GM04504 (cell line): ENCODE measurements around the gene LRBA.

ENCODE experiments used
- DNase-seq: peaks from one replicate; pipeline ENCODE4 v3.0.0-alpha.2; 2012; ENCODE audit warnings: low read depth

Gene LRBA

DNA sequence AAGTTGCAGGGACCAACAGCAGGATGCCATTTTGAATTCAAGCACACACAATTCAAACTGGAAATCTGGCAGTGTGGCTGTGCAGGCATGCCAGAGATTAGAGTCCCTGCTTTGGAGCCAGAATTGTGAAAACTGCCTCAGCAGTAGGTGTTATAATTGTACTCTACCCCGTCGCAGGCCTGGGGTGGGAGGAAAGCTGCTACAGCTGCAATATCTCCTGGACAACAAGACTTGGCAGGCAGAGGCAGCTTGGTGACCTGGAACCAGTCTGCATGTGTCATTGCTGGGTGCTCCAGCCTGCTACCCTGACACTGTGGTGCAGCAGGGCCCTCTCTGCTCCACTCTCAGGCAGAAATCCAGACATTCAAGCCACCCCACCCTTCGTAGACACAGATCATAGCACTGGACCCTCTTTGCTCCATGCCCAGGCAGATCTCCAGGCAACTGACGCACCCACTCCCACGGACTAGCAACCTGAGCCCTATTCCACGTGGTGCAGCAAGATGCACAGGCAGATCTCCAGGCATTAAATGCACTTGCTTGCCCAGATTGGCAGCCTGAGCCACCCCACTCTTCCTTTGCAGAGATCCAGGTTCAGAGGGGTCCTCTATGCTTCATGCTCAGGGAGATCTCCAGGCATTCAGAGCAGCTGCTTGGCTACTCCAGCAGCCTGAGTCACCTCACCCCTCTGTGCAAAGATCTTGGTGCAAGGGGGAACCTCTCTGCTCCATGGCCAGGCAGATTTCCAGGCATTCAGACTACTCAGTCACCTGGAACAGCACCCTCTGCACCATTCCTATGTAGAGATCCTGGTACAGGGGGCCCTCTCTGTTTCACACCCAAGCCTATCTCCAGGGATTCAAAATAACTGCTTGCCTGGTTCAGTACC is 140.5 kb downstream of the LRBA start:
- DNase-seq, result no peak

DNA sequence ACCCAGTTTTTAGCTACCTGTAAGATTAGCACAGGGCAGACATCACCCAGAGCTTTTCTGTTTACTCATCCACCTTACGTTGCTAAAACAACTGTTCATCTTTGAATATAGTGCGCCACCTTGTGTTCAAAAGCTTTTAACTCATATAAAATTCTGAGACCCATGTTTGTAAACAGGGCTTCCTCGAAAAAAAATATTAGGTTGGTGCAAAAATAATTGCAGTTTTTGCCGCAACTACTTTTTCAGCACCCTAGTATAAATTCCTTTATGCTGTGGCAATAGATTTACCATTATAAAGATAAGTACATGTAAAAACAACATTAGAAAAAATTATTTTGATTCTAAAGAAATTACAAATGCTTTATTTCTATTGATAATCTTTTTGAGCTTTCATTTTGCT is 147.9 kb downstream of the LRBA start:
- peak; percentile 50 for DNase-seq

DNA sequence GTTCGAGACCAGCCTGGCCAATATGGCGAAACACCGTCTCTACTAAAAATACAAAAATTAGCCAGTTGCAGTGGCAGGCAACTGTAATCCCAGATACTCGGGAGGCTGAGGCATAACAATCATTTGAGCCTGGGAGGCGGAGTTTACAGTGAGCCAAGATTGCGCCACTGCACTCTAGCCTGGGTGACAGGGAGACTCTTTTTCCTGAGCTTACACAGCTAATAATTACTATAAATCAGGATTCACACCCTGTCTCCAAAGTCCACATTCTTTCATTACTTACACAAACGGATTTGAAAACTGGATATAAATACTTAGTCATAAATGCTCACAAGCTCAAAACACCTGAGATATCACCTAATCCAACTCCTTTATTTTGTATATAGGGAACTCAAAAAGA is 151.6 kb downstream of the LRBA start:
- DNase-seq, result no peak

DNA sequence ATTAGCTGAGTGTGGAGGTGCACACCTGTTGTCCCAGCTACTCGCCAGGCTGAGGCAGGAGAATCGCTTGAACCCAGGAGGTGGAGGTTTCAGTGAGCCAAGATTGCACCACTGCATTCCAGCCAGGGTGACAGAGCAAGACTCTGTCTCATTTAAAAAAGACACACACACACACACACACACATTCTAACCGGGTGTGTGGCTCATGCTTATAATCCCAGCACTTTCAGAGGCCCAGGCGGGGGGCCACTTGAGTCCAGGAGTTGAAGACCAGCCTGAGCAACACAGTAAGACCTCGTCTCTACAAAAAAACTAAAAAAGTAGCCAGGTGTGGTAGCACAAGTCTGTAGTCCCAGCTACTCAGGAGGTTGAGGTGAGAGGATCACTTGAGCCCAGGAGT is 152.3 kb downstream of the LRBA start:
- no peak for DNase-seq

DNA sequence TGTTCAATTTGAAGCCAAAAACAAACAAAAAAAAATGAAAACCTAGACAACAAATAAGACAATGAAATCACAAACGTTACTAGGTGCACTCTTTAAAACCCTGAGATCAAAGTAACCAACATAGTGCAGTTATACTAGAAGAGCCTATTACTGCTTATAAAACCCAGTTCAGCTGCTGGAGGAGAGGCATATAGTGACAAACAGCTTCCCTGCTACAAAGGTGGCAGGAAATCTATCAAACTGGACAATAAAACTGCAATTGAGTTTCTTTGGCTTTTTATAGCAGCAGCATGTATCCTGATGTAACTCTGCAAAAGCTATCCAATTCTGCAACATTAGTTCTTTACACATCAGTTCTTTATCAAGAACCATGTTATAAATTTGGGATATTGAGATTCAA is 155.6 kb downstream of the LRBA start:
- DNase-seq, result no peak

DNA sequence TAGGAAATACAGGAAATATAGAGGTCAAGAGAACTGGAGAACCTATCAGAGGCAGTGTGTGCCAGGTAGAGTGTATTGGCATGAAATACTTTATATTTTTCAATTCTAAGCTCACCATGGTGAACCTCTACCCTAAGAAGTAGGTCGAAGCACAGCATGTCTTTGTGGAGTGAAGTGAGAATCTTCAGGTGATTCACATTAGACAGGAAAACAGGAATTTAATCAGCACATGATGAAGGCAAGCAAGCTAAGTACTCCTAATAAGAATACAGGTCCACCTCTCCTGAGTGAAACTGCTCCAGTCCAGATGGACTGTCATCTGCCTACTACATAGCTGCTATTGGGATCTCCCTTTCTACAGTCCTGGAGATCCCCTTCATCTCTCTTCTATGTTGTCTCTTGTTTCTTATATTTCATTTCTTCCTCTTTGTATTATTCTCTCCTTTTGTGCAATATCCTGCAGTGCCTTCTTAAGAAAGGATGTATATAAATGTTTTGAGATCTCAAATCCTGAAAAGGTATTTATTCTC is 159.0 kb downstream of the LRBA start:
- DNase-seq, result no peak

DNA sequence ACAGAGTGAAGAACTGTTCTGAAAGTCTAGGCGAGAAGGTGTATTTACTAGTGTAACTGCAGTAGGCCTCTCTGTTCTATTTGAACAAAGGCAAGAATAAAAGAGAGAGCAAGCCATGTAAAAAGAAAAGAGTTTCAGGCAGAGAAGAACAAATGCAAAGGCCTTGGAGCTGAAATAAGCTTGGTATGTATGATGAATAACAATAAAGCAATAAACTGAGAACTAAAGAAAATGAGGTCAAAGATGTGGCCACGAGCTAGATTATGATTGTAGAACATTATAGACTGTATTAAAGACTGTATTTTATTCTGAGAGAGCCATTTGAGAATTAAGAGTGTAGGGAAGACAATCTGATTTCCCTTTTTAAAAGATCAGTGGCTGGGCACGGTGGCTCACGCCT is 160.5 kb downstream of the LRBA start:
- no peak for DNase-seq

DNA sequence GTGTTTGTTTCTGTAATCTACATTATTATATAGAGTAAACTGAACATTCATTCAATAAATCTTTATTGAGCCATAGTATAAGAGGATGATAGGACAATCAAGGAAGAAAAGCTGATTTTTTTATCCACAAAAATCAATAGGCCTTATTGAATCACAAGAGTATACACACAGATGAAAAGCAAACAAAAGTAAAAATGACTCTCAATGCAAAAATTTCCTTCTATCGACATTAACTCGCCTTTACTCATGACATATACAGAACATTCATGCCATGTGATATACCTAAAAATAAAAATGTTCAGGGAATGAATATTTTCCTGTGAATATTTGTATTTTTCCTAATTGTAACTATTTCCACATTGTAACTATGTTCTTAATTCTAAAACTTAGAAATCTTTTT is 161.2 kb downstream of the LRBA start:
- no peak for DNase-seq

DNA sequence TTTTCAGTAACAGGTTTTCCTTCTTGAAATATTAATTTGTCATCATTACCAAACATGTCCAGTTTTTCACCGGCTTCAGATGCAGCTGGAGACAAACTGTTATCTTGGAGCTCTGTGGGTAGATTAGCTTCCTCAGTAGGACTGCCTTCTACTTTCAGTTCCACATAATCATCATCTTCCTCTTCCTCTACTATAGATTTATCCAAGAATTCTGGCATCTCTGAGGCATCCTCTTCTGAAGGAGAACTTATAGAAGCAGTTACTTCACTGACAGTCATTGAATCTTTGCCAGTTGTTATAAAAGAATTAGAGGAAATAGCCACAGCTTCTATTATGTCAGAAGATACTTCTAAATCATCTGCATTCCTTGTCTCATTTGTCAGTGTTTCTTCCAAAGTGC is 162.9 kb downstream of the LRBA start:
- peak; percentile 7 for DNase-seq

DNA sequence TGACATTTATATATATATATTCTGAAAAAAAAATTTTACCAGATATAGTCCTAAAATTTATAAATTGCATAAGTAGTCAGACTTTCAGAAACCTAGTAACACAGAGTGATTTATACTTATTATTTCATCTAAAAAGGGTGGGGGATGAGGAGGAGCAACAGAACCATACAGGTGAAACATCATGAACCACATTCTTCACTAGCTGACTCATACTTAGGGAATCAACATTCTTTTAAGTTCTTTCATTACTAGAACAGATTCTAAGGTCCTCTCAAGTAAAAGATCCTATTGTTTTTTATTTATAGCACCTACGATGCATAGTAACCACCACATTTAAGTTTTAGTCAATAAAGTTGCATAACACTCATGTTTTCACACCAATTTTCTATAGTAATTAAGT is 166.1 kb downstream of the LRBA start:
- DNase-seq, result no peak

DNA sequence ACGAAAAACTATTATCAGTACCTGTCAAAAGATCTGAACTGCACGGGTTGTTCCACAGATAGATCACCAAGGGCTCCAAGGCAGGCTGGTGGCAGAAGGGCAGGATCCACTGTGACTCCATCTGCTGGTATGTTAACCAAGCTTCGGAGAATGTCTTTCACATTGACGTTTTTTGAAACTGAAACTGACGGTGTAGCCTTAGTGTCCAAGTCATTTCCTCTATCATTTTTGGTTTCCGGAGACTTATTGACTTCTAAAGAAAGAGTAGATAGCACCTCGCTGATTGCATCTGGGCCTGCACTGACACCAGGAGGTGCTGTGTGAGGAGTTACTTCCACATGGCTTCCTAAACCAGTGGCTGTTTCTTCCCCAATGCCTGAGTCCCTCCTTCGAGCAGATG is 186.9 kb downstream of the LRBA start:
- DNase-seq, result no peak

DNA sequence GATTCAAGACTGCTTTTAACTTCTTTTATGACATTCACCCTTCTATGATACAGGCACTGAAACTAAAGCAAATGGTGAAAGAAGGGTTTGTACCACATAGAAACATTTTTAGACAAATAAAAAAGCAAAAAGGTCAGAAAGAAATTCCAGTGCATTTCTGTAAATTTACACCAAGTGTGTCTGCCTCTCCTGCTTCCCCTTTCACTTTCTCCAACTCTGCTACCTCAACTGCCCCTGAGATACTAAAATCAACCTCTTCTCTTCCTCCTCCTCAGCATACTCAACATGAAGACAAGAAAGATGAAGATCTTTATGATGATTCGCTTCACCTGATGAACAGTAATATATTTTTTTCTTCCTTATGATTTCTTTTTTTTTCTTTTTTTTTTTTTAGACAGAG is 187.9 kb downstream of the LRBA start:
- DNase-seq, result no peak

DNA sequence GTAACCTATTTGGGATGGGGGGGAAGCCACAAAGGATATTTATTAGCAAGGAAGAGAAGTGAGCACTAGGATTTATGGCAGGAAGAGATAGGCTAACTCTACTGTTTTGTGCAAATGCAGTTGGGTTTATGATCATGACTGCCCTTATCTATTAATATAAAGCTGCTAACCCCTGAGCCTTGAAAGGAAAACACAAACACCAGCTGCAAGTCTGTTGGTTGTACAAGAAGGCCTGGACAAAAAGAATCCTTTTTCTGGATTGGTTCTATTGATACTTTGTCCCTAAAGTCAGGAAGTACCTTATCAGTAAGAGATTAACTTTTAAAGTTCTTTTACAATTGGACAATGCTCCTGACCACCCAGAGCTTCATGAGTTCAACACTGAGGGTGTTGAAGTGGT is 188.8 kb downstream of the LRBA start:
- no peak for DNase-seq

DNA sequence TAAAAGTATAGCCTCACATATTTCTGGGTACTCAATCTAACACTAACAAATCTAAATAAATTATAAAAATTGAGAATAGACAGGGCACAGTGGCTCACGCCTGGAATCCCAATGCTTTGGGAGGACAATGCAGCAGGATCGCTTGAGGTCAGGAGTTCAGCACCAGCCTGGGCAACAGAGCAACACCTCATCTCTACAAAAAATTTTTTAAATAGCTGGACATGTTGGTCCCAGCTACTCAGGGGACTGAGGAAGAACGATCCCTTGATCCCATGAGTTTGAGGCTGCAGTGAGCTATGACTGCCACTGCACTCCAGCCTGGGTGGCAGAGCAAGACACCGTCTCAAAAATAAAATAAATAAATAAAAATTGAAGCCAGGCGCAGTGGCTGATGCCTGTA is 192.7 kb downstream of the LRBA start:
- DNase-seq, result no peak

DNA sequence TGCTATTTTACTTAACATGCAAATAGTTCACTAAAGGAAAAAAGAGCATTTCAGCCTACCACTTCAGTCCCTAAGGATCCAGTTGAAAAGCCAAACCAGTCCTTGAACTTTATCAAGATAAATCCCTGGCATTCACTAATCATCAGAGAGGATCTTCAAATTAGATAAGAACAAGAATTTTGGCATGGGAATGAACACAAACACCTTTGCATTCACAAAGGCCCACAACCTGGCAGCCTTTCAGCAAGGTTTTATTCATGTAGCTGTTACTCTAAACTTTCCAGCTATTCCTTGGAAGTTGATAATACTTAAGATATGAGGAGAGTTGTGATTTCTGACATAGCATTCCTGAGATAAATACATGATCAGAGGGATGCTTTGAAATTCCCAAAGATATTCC is 193.4 kb downstream of the LRBA start:
- no peak for DNase-seq

DNA sequence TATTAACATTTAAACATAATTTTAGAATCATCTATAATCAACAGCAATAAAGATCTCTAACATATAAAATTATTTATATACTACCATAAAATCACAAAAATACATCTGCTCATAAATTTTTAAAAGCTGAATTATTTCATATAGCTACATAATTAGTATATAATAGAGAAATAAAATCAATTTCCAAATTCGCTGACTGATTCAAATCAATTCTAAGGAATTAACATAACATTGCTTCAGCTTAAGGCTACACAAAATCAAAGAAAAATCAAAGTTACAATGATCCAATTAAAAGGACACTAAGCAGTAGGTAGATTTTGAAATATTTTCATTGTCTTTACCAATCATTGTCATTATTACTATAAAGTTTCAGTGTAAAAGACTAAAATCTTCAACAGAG is 194.7 kb downstream of the LRBA start:
- DNase-seq, result no peak

DNA sequence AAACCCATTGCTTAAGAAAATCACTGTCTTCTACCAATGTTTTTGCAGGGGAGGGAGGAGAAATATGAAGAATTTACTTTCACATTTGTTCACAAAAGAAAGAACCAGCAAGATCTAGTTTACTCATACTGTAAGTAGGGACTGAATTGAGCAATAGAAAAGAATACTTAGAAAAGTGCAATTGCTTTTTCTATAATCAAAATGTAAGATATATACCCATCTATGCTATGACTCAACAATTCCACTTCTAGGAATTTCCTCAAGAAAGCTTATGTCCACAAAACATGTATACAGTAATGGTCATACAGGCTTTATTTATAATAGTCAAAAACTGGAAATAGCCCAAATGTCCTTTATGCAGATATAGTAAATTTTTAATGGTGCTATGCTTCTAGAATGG is 196.4 kb downstream of the LRBA start:
- DNase-seq, result no peak

DNA sequence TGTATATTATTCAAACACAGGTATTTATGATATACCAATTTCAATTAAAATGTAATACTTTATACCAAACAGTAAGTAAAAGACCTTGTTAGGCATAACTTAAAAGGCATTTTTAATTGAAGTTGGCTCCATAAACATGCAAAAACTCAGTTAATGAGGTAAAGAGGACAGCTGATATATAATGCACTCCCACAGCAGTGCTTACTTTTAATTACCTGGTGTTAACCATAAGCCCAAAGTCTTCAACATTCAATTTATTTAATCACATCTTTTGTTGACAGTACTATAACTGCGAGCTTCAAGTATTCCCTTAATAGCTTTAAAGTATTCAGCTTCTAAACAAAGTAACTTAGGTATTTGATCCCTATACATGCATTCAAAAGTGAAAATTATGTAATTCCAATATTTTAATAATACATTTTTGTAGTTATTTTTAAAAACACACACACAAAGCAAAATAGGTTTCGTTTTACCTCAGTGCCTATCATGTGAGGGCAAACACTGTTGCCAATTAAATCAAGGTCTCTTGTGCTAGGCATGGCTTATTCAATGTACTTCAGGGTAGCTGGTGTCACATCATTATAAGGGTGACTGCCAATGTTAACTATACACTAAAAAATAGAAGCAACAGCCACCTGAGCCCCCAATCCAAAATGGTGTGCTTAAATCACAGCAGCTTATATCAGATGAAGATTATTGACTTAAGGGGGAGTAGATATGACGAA is 197.1 kb downstream of the LRBA start:
- no peak for DNase-seq

DNA sequence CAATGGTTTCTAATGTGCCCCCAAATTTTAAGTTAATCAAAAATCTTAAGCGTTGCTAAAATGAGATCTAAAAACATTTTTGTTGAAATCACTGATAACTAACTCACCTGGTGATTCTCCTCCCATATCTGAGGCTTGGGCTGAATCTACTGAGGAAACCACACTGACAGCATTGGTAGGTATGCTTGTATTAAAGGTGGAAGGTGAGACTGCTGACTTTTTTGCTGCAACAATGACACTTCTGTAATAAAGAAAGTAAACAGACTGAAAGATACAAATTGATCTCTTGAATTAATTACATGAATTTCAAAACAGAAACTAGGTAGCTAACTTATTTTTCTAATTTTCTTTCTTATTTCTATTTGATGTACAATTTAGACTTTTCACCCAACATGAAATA is 198.1 kb downstream of the LRBA start:
- DNase-seq, result no peak

DNA sequence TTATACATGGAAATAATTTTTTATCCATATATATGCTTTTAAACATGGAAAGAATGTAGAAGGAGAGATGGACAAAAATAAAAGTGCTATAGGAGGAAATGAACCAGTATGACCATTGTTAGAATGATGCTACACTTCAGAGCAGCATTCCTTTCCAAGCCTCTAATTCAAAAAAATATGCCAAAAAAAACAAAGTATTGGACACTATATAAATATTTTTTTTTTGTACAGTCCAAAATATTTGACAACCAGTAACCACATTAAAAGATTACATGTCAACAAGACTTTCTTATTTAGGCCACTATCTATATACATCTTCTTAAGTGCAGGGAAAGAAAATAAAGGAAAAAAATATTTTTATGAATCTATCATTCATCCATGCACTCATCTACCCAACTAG is 198.6 kb downstream of the LRBA start:
- DNase-seq, result no peak

DNA sequence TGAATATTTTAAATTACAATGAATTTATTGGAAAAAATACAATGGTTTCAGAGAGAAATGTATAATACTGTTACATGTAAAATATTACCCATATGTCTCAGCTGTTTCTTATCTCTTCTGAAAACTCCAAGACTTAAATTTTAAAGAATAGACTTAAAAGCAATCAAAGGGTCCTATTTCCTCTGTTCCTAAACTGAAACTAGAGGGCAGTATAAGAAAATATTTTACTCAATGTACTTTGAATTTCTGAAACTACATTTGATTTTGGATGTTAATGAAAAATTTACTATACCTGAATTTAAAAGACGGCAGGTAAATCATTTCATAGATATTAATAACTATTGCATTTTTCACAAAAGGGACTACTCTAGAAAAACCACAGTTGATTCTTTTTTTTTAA is 200.2 kb downstream of the LRBA start:
- DNase-seq, result no peak

DNA sequence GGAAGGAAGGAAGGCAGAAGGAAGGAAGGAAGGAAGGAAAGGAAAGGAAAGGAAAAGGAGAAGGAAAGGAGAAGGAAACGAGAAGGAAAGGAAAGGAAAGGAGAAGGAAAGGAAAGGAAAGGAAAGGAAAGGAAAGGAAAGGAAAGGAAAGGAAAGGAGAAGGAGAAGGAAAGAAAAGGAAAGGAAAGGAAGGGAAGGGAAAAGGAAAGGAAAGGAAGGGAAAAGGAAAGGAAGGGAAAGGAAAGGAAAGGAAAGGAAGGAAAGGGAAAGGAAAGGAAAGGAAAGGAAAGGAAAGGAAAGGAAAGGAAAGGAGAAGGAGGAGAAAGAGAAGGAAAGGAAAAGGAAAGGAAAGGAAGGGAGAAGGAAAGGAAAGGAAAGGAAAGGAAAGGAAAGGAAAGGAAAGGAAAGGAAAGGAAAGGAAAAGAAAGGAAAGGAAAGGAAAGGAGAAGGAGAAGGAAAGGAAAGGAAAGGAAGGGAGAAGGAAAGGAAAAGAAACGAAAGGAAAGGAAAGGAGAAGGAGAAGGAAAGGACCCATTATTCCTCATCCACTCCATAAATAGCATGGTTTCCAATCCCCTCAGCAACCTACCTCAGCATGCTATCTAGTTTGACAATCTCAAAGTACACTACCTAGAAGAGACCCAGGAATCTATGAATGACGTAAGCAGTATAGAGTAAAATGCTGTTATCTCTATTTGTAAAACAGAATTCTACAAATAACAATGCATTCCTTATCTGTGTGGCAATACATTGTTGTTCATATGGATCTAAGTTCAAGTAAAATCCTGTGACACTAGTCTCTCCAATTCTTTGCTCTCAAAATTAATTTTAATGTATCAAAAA is 209.7 kb downstream of the LRBA start:
- DNase-seq, result no peak

DNA sequence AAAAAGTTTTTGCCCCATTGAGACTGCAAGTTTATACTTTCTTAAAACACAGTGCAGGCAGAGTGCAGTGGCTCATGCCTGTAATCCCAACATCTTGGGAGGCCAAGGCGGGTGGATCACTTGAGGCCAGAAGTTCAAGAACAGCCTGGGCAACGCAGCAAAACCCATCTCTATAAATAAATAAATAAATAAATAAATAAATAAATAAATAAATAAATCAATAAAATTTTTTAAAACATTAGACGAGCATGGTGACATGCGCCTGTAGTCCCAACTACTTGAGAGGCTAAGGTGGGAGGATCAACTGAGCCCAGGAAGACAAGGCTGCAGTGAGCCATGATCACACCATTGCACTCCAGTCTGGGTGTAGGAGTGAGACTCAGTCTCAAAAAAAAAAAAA is 213.3 kb downstream of the LRBA start:
- DNase-seq, result no peak
